ENCODE data around the gene CUX1.
"Not testable (repeated sequence)": the region's sequence is repeated elsewhere in the genome, so short reads cannot be mapped to it uniquely, and the experiment has no call there.

The CUX1 gene

GRCh38 chr7:101856473-101857357 lies 39.3 kb downstream of the CUX1 start:
- DNase-seq = peak; percentile 62 to 70

DNA sequence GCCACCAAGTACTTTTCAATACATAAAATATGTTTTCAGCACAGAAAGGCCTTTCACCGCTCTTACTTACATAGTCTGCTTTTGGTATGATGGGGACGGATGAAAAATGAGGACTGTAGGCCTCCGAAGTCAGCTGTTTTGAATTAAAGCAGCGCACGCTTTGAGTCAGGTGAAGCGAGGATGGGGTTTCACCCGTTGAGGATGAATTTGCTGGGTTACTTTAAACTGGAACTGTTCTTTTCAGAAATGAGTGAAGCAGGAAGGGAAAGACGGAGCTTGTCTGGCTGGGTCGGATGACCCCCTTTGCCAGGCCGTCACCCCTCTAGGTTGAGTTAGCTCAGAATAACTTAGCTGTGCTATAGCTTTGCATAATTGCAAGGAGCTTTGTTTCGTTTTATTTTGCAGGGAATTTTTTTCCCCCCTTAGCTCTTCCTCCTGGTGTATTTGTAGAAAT lies 40.0 kb downstream of the CUX1 start:
- DNase-seq = no peak

DNA sequence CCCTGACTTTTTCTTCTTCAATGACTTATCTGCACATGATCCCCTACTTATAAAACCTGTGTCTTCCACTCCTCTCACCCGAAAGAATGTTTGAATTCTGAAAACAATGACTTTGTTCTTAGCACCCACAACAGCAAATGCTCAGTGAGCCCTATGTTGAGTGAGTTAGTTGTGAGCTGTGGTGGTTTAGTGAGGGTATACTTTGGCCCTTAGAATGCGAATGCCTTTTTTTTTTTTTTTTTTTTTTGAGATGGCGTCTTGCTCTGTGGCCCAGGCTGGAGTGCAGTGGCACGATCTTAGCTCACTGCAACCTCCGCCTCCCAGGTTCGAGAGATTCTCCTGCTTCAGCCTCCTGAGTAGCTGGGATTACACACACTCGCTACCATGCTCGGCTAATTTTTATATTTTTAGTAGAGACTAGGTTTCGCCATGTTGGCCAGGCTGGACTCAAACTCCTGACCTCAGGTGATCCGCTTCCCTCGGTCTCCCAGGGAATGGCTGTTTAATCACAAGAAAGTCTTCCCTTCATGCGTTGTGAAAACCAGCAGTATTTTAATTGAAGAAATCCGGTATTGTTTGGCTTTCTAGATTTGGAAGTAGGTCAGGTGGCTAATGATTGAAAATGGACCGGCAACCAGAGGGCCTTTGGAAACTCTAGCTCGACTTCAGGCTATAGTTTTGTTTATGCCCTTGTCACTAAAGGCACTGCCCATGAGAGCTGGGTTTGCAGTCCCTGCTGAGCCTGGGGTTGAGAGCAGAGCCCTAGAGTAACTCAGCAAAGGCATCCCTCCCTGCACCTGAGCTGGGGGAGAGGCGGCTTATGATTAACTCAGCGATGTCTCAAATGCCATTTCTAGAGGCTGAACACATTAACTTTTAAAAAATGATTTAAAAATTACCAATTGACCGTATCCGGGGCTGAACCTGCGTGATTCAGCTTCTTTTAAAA lies 41.3 kb downstream of the CUX1 start:
- no peak for DNase-seq

DNA sequence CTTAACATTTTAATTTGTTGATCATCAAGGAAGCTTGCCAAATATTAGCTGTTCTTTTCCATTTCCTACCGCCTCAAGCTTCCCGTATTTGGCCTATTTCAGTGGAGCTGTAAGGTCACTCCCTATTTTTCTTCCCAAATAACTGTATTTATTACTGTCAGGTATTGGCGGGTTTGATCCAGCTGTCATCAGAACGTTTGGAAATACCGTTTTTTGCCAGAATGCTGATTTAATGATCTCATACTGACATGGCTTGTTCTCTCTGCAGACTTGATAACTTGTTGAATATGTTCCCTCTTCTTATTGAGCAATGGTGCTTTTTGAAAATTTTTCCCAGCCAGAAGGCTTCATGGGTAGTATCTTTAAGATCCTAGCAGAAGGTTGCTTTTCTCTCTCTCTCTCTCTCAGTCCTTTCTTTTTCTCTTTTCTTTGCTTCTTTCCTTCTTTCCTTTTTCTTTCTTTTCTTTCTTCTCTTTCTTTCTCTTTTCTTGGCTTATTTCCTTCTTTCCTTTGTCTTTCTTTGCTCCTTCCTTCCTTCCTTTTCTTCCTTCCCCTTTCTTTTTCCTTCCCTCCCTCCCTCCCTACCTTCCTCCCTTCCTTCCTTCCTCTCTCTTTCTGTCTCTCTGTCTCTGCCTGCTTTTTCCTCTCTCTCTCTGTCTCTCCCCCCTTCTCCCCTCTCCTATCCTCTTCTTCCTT lies 42.1 kb downstream of the CUX1 start:
- DNase-seq = no peak

GRCh38 chr7:101860316-101861217 lies 43.1 kb downstream of the CUX1 start:
- no peak for DNase-seq

DNA sequence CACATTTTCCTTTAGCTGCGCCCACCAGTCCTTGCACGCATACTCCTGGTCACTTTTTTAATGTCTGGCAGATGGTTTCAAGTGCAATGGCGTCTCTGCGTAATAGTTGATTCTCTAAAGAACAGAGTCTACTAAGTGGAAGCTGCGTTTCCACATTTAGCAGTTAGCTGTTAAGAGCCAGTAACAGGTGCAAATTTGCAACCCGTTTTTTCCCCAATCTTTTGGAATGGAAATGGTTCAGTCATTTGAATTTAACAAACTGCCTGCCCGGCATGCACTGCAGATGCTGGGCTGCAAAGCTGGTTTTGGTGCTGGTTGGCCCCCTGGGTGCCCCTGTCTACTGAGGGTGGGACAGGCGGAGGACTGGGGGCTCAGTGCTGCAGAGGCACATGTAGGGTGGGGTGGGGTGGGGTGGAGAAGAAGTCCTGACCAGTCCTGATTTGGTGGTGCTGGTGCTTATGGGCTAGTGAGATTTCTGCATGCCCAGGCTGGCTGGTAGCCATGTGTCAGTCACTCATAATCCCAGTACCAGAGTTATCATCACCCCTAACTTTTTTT lies 43.9 kb downstream of the CUX1 start:
- no peak for DNase-seq

DNA sequence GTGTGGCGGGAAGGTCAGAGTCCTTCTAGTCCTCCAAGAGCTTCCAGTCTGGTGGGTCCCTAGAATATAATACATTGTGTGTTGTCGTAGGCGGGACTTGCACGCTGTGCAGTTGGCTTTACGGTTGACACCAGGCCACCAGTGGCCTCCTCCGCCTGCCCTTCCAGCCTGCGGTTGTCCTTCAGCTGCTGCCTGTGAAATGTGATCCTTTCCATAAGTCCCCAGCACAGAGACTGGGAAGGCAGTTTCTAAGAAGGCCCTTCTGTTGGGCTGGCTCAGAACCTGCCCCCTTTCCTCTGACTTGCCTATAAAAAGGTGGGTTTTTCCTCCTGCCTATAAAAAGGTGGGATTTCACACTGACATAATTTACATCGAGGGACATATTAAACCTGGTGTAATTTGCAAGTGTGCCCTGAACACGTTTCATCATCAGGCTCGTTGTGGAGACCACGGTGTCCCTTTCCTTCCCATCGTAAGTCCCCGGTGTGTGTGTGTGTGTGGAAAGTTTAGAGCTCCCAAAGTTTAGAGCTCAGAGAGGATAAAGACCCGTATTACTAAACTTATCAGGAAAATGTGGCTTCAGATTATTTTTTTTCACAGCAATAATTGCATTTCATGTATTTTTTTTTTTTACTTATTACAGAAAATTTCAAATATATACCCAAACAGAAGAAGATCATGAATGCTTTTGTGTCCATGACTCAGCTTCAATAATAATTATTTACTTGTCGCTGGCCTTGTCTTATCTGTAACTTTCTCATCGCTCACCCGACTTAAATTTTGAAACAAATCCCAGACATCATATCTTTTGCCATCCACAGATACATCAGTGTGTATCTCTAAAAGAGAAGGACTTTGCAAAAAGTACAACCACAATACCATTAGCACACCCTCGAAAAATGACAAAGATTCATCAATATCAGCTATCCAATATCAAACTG lies 45.1 kb downstream of the CUX1 start:
- DNase-seq = no peak

- no peak for DNase-seq
Observed at GRCh38 chr7:101863598-101863997, 46.2 kb downstream of the CUX1 start.

DNA sequence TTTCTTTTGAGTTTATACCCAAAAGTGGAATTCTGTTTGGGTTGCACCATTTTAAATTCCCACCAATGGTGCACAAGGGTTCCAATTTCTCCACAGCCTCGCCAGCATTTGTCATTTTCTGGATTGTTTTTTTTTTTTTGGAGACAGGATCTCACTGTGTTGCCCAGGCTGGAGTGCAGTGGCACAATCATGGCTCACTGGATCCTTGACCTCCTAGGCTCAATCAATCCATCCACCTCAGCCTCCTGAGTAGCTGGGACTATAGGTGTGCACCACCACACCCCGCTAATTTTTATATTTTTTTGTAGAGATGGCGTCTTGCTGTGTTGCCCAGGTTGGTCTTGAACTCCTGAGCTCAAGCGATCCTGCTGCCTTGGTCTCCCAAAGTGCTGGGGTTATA lies 46.6 kb downstream of the CUX1 start:
- DNase-seq = no peak

DNA sequence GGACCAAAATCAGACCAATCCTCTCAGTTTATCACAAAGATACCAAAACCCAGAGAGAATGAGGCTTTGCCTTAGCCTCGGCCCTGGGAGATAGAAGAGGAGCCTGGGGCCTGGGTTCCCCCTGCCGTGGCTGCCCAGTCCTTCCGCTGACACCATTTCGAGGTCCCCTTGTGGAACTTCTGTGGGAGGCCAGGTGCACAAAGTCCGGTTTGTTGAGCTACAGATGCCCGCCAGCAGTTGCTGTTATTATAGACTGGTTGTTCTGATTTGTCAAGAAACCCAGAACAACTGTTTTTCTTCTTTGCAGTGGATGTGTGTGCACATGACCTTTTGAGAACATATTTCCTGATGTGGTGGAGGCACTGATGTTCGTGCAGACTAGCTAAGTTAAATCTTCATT lies 47.6 kb downstream of the CUX1 start:
- DNase-seq = no peak

DNA sequence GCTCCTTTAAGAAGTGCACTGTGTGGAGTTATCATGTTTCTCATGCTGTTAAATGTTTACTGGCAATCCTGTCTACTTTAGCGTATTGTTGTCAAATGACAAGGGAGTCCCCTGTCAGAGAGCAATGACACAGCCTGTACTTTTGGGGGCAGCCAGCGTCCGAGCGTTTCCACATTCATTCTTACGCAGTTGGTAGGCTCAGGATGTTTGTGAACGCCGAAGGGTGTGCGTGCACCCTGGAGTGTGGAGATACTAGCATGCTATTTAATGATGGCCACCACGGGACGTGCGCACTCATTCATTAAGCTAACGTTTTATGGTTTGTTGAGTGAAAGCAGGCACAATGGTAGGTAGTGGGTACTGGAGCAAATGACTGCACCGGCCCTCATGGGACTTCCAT lies 48.0 kb downstream of the CUX1 start:
- DNase-seq = no peak

DNA sequence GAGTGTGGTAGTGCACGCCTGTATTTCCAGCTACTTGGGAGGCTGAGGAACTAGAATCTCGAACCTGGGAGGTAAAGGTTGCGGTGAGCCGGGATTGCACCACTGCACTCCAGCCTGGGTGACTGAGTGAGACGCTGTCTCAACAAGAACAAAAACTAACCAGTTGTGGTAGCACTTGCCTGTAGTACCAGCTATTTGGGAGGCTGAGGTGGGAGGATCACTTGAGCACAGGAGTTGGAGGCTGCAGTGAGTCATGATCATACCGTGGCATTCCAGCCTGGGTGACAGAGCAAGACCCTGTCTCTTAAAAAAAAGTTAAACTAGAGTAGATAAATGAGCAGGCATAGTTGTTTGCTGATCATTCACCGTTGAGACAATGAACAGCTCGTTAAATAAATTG lies 48.9 kb downstream of the CUX1 start:
- DNase-seq = no peak

DNA sequence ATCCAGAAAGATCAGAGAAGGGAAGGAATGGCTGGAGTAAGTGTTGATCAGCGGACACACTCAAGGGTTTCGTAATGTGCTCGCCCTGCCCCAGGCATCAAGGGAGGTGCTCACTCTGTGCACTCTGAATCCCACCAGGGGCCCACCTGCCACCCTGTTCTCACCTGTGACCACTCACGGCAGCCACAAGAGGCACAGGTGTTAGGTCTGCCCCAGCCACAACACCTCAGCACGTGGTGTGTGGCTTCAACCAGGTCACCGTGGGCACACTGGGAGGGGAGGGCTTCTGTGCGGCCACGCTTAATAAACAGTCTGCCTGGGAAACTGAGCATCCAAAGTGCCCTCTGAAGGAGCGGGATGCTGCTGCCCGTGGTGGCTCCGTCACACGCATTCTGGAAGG lies 49.8 kb downstream of the CUX1 start:
- DNase-seq = no peak

- DNase-seq = not testable (repeated sequence)
Observed at GRCh38 chr7:101867681-101868080, 50.3 kb downstream of the CUX1 start.

DNA sequence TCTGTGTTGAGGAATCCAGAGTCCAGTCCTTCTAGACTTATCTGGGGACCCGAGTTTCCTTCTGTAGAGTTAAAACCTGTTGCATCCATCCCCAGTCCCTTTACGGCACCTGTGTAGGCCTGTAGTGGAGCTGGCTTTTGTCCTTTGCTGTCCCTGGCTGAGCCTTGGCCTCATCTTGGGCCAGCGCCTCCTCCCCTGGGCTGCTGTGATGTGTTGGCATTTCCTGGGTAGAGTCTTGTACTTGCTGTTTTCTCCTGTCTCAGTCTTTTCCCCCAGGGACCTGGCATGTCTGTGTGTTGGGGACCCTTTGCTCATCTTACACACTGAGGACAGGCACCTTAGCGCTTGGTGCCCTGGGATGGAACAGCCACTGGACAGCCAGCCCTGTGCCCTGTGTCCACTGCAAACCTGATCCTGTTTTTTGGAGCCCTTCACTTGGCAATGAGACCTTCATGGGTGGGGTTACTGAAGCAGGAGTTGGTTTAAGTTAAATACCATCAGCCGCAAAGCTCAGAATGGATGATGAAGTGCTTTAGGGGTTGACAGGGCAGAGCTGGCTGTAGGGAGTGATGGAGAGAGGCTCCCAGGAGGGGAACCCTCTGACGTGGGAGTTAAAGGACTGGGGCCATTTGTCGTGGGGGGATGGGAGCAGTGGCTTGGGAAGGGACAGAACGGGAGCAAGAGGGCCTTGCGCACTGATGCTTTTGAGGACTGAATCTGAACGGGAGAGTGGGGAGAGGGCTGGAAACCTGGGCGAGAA lies 50.9 kb downstream of the CUX1 start:
- no peak for DNase-seq

DNA sequence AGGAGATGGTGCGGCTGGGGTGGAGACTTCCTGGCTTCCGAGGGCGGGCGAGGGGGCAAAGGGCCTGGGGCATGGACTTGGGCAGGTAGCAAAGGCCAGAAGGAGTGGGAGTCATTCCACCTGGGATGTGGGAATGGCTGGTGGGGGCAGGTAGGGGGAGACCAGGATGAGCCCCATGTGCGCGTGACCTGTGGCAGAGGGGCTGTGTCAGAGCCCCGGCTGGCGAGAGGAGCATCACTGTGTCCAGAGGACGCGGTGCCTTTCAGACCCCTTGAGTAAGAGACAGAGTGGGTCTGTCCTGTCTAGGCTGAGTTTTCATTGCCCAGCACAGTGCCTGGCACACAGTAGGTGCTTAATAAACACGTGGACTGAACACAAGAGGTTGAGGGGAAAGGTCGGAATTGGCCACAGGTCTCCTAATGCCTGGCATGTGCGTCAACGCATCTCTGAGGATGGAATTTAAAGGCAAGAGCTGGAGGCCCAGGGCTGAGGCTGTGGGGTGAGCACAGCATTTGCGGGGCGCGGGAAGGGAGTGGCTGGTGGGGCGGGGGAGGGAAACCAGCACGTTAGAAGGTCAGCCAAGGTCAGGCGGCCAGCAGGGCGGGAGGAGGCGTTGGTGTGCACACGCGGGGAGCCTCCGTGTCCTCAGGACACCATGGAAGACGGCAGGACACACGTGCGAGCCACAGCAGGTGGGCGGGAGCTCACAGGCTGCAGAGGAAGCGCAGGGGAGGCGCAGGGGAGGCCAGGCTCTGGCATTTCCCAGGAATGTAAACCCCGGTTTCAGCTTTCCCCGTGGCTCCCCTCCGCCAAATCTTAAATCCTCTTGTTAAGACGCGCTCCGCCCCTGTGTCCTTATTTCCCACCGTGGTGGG lies 51.8 kb downstream of the CUX1 start:
- DNase-seq = no peak

DNA sequence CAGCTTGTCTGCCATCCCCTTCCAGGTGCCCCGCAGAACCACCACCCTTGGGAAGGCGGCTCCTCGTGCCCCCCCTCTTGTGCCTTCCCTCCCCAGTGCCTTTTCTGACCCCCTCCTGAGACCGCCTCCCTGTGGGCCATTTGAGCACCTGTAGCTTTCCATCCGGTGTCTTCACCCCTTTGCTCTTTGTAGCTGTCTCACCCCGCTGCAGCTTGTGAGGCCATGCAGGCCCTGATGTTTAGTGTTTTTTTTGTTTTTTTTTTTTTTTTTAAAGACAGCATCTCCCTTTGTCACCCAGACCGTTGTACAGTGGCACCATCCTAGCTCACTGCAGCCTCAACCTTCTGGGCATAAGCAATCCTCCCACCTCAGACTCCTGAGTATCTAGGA lies 52.5 kb downstream of the CUX1 start:
- DNase-seq = no peak

DNA sequence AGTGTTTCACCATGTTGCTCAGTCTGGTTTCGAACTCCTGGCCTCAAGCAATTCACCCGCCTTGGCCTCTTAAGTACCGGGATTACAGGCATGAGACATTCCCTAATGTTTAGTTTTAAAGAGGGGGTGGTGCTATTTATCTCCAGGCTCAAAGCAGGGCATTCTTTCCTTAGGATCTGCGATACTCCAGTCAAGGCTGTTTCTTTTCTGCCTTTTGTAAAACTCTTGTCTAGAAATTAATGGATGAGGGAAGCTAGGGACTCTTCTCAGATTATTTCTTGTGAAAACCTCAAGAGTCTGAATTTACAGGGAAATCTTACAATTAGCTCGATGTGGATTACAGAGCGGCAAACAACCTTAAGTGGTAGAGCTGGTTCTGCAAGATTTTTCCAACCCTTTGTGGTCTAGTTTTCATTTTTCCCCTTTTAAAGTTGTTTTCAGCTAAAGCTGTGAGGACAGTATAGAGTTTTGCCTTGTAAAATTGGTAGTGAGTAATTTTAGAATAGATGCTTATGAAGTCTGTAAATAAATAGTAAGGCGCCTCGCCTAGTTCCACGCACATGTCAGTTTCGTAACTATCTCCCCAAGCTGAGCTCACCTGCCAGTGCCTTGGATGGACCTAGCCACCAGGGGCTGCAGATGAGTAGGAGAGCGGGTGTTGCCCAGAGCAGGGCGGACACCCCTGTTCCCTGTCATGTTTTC lies 53.1 kb downstream of the CUX1 start:
- DNase-seq = no peak

Data from activated CD4-positive, alpha-beta T cell treated with anti-CD3 and anti-CD28 coated beads for 4 hours (primary cell).